SKM-1 (cell line): Measurements from ENCODE around the gene PHLDB1.
"Not testable (repeated sequence)": the region's sequence is repeated elsewhere in the genome, so short reads cannot be mapped to it uniquely, and the experiment has no call there.

Experiments used
- DNase-seq: peaks from one replicate; lab custom pipeline; 2025; ENCODE audit not compliant: unreplicated experiment; lab: John Stamatoyannopoulos, UW

Gene PHLDB1

GRCh38 chr11:118658429-118659313, 51.3 kb downstream of the PHLDB1 start:
- no peak for DNase-seq

- peak; percentile 73 for DNase-seq
Measured at GRCh38 chr11:118659314-118659952, 52.0 kb downstream of the PHLDB1 start.

- no peak for DNase-seq
Measured at GRCh38 chr11:118659953-118660680, 52.7 kb downstream of the PHLDB1 start.

GRCh38 chr11:118660681-118661424, 53.4 kb downstream of the PHLDB1 start:
- no peak for DNase-seq

GRCh38 chr11:118661425-118662301, 54.2 kb downstream of the PHLDB1 start:
- DNase-seq: no peak

DNA sequence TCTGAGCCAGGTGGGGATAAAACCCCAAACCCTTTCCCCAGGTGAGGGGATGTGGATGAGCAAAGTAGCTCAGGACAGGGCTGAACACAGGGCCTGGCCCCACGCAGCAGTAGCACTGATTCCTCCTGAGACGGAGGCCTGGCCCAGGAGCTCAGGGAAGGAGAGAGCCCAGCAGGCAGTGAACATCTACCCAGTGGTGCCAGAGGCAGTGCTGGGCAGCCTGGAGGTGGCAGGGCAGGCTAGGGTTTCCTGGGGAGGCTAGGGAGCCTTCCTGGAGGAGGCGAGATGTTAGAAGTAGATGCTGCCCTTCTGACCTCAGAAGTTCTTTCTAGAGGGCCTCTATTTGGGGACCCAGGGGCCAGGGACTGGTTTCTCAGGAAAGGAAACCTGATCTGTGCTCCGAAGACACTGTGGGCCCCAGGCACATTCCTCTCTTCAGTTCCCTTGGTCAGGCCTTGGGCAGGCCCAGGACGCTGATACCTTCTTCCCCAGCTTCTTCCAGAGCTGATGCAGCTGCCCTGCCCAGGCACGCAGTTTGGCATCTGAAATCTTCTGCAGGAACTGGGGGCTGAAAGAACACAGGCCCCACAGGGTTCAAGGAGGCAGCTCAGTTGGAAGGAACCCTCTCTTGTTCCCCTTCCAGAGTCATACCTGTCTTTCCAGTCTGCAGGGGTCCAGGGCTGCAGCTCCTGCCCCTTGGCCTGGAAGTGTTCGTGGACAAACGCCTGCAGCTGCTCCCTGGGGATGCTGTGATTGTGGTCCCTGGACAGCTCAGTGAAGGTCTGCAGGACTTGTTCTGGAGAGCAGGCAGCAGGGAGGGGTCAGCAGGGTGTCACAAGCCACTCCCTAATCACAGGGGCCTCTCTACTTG, 55.2 kb downstream of the PHLDB1 start:
- DNase-seq: no peak

GRCh38 chr11:118663381-118663780, 56.0 kb downstream of the PHLDB1 start:
- DNase-seq: no peak

GRCh38 chr11:118663902-118664301, 56.5 kb downstream of the PHLDB1 start:
- DNase-seq: no peak

- DNase-seq: no peak
Measured at GRCh38 chr11:118666371-118666770, 59.0 kb downstream of the PHLDB1 start.

DNA sequence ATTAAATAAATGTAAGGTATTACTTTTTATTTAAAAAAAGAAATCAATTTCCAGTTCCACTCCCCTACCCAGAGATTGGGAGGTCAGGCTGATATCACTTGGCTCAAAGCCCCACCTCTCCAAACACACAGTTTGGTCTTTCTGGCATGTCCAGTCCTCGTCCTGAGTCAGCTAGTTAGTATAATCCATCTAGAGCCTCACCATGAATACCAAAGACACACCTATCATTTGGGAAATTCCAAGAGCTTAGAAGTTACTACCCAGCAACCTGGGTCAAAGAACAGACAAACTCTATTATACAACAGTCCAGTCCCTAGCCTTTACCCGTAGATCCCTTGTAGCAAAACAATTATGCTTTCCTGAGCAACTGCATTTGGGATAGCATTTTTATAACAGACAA, 62.6 kb downstream of the PHLDB1 start:
- DNase-seq: no peak

DNA sequence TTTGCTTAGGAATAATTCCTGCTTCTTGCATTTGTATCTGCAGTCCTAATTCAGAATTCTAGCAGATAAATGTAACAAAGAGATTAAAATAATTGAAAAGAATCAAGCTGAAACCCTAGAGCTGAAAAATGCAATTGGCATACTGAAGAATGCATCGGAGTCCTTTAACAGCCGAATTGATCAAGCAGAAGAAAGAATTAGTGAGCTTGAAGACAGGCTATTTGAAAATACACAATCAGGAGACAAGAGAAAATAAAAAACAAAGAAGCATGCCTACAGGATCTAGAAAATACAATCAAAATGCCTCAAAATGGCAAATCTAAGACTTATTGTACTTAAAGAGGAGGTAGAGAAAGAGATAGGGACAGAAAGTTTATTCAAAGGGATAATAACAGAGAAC, 63.8 kb downstream of the PHLDB1 start:
- DNase-seq: no peak

GRCh38 chr11:118672846-118673245, 65.4 kb downstream of the PHLDB1 start:
- no peak for DNase-seq

- no peak for DNase-seq
Measured at GRCh38 chr11:118673361-118674081, 66.1 kb downstream of the PHLDB1 start.

GRCh38 chr11:118674082-118674435, 66.6 kb downstream of the PHLDB1 start:
- no peak for DNase-seq

DNA sequence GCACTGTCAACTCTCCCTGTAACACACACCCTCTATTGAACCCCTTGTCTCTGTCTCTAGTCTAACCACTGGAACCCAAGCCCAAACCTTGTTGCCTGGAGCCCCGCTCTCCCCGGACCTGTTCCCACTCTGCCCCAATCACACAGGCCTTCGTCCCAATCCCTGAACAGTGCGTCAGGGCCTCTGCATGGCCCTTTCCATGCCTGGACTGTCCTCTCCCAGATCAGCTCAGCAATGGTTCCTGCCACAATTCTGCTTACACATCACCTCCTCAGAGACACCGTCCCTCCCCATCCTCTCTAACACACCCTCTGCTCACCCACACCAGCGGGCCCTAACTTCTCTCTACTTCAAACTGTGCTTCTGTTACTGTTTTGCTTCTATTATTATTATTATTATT, 70.6 kb downstream of the PHLDB1 start:
- no peak for DNase-seq

GRCh38 chr11:118678908-118679307, 71.5 kb downstream of the PHLDB1 start:
- DNase-seq: not testable (repeated sequence)

GRCh38 chr11:118679483-118679882, 72.1 kb downstream of the PHLDB1 start, which contains the start of gene TREH:
Gene TREH, minus strand, starts transcription at chr11:118679650. Its CDS starts 23 bp downstream, at chr11:118679627.
- DNase-seq: no peak

DNA sequence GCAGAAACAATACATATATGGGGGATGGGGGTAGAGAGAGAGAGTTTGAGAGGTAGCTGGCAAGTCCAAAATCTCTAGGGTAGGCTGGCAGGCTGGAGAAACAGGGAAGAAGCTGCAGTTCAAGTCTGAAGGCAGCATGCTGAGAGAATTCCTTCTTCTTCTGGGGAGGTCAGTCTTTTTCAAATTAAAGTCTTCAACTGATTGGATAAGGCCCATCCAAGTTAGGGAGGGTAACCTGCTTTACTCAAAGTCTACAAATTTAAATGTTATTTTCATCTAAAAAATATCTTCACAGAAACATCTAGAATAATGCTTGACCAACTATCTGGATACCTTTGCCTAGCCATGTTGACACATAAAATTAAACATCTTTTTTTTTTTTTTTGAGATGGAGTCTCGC, 75.0 kb downstream of the PHLDB1 start:
- DNase-seq: no peak
